Natural killer cell (primary cell): ENCODE data around the gene RBAK. TPM values are rescaled to one million over a fixed set of nuclear protein-coding genes. Genes with fewer than 3 reads are reported as not detected.

Experiments used
- ATAC-seq, 3 donors: fragments of 150-1000 bp in 2 of 3; fragments of 200-7000 bp in 1 of 3; cut with Tn5 transposase; 1 replicate in 1 of 3; 2 replicates in 2 of 3; pipeline ENCODE4 v1.10.0; 2021; ENCODE audit warnings: mild to moderate bottlenecking in 2 of 3, moderate library complexity in 2 of 3
- DNase-seq, 2 donors: peaks; one replicate each; pipeline versions ENCODE4 v3.0.0 to v3.0.0-alpha.2; 2013 to 2021; ENCODE audit warnings: mixed read lengths in 1 of 2
- H3K27ac ChIP-seq: one replicate; pipeline ENCODE4 v1.5.1; 2013; ENCODE audit warnings: mild to moderate bottlenecking, low read length
- H3K27me3 ChIP-seq: one replicate; pipeline ENCODE4 v1.6.1; 2013; ENCODE audit warnings: low read length; ENCODE audit not compliant: control insufficient read depth, insufficient read depth
- H3K36me3 ChIP-seq: one replicate; pipeline ENCODE4 v1.6.1; 2013; ENCODE audit warnings: low read length; ENCODE audit not compliant: control insufficient read depth, insufficient read depth
- H3K4me1 ChIP-seq: one replicate; pipeline ENCODE4 v1.6.1; 2013; ENCODE audit warnings: low read length; ENCODE audit not compliant: control insufficient read depth, insufficient read depth
- H3K4me3 ChIP-seq: one replicate; pipeline ENCODE4 v1.5.1; 2013; ENCODE audit warnings: low read length
- H3K9me3 ChIP-seq: one replicate; pipeline ENCODE4 v1.6.1; 2013; ENCODE audit warnings: low read length; ENCODE audit not compliant: control insufficient read depth, insufficient read depth
- H3K27ac Mint-ChIP-seq, 2 donors: one replicate each; pipeline ENCODE4 v1.8.0; 2022; ENCODE audit warnings: mild to moderate bottlenecking in 2 of 2, mixed read lengths in 2 of 2, moderate library complexity in 1 of 2
- H3K27me3 Mint-ChIP-seq, 2 donors: one replicate each; pipeline ENCODE4 v1.8.0; 2022; ENCODE audit warnings: low read depth in 2 of 2, mixed read lengths in 2 of 2
- H3K36me3 Mint-ChIP-seq: one replicate; pipeline ENCODE4 v1.8.0; 2022; ENCODE audit warnings: mixed read lengths
- H3K4me1 Mint-ChIP-seq, 2 donors: one replicate each; pipeline ENCODE4 v1.8.0; 2022; ENCODE audit warnings: mixed read lengths in 2 of 2
- H3K4me3 Mint-ChIP-seq: one replicate; pipeline ENCODE4 v1.8.0; 2022; ENCODE audit warnings: mild to moderate bottlenecking, moderate library complexity, mixed read lengths
- H3K9me3 Mint-ChIP-seq, 2 donors: one replicate each; pipeline ENCODE4 v1.8.0; 2022; ENCODE audit warnings: mixed read lengths in 2 of 2
- WGBS: methylation state at CpG from one replicate; pipeline ENCODE4 v1.1.7; 2013; ENCODE audit warnings: missing lambda C conversion rate; ENCODE audit not compliant: insufficient coverage; 5-methylcytosine and 5-hydroxymethylcytosine counted together
- intact Hi-C: fragments of 100-400 bp; cut with micrococcal nuclease; formaldehyde crosslinking; loops from one replicate; pipeline ENCODE4 v1.14.2; 2022
- total RNA-seq, 4 donors: library from RNA; stranded (reverse); fragments of 120-200 nt in 1 of 4; gene quantifications; one replicate each; pipeline versions ENCODE4 v1.2.3 to v1.2.4, GENCODE V29; 2013 to 2022
- TF ChIP-seq, protein P1 (sequence below): fragments of 200-600 bp; IDR thresholded peaks from one replicate; pipeline ENCODE4 v1.8.0; 2022; ENCODE audit warnings: antibody characterized with exemption

The RBAK gene
- total RNA-seq, 3 donors from 2014 or later (not counting 1 experiment from before 2014, with no cell fraction given) = 12.3 to 21.7 (median 14.2) TPM

DNA sequence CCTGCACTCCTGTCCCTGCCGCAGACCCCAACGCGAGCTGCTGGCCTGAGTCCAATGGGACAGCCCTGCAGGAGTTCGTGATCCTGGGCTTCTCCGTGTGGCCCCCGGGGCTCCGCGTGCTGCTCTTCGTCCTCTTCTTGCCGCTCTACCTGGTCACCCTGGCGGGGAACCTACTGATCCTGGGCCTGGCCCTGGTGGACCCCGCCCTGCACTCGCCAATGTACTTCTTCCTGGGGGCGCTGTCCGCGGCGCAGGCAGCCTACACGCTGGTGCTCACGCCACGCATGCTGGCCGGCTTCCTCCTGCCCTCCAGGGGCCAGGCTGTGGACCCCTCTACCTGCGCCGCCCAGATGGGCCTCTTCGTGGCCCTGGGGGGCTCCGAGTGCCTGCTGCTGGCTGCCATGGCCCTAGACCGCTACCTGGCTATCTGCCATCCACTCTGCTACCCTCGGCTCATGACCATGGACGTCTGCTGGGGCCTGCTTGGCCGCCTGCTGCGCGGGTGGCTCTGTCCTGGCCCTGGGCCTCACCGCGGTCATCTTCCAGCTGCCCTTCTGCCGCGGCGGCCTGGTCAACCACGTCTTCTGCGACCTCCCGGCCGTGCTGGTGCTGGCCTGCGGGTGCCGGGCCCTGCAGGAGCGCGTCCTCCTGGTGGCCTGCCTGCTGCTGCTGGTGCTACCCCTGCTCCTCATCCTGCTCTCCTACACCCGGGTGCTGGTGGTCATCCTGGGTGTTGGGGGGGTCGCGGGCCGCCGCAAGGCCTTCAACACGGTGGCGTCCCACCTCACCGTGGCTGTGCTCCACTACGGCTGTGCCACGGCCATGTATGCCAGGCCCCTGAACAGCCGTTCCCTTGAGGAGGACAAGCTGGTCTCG lies 71.7 kb downstream of the RBAK start:
- Histone ChIP-seq H3K4me1 (no peaks in the 10 kb centered on the region), H3K36me3 (no peaks in the 10 kb centered on the region), H3K9me3 (no peaks in the 10 kb centered on the region), H3K27ac (no peak overlapping the region), H3K27me3 (no peaks in the 10 kb centered on the region), H3K4me3 (no peak overlapping the region)
- TF ChIP-seq, protein P1, sequence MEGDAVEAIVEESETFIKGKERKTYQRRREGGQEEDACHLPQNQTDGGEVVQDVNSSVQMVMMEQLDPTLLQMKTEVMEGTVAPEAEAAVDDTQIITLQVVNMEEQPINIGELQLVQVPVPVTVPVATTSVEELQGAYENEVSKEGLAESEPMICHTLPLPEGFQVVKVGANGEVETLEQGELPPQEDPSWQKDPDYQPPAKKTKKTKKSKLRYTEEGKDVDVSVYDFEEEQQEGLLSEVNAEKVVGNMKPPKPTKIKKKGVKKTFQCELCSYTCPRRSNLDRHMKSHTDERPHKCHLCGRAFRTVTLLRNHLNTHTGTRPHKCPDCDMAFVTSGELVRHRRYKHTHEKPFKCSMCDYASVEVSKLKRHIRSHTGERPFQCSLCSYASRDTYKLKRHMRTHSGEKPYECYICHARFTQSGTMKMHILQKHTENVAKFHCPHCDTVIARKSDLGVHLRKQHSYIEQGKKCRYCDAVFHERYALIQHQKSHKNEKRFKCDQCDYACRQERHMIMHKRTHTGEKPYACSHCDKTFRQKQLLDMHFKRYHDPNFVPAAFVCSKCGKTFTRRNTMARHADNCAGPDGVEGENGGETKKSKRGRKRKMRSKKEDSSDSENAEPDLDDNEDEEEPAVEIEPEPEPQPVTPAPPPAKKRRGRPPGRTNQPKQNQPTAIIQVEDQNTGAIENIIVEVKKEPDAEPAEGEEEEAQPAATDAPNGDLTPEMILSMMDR = no peak
- DNase-seq (no peak), ATAC-seq (no peak)
- H3K27ac Mint-ChIP-seq = no peak overlapping the region
- 89% methylated on average over 56 of the region's 56 CpGs for WGBS
- H3K4me1 Mint-ChIP-seq = no peaks in the 10 kb centered on the region
- H3K27me3 Mint-ChIP-seq = peaks cover 0 to 6% of the 10 kb centered on the region in 2 donors
- H3K9me3 Mint-ChIP-seq = no peaks in the 10 kb centered on the region
- no peaks in the 10 kb centered on the region for H3K36me3 Mint-ChIP-seq
- intact Hi-C loops = no loop called here
- H3K4me3 Mint-ChIP-seq = no peak overlapping the region

Other genes starting within 250 kb of the RBAK start
- gene PAPOLB, start 183.8 kb upstream of the RBAK start, total RNA-seq = under 1 TPM; 0.14 to 0.36 (median 0.20) TPM
- gene RADIL, start 162.1 kb upstream of the RBAK start, total RNA-seq = not detected
- not detected for gene MMD2, start 86.7 kb upstream of the RBAK start, total RNA-seq
- 100 to 1,000 TPM; 103 to 123 (median 107) TPM for gene WIPI2, start 144.4 kb downstream of the RBAK start, total RNA-seq
- under 1 TPM; 0.16 to 0.95 (median 0.40) TPM for gene SLC29A4, start 237.1 kb downstream of the RBAK start, total RNA-seq